ENCODE data around the gene ALPL. TPM values are rescaled to one million over a fixed set of nuclear protein-coding genes. Genes with fewer than 3 reads are reported as not detected.

Gene ALPL
- total RNA-seq, 1 donor from 2014 or later = 11.7 TPM

GRCh38 chr1:21553116-21553926, 44.1 kb downstream of the ALPL start:
- Mint-ChIP-seq H3K27ac (ENCODE audit: unreplicated experiment) (no peak overlapping the region), H3K9me3 (ENCODE audit: unreplicated experiment) (no peaks in the 10 kb centered on the region), H3K4me3 (ENCODE audit: unreplicated experiment) (no peak overlapping the region), H3K36me3 (ENCODE audit: low read depth, unreplicated experiment) (no peaks in the 10 kb centered on the region), H3K27me3 (ENCODE audit: unreplicated experiment) (no peaks in the 10 kb centered on the region), H3K4me1 (ENCODE audit: unreplicated experiment) (no peaks in the 10 kb centered on the region)
- no peak for DNase-seq (ENCODE audit: low spot score)
- no peak for TF ChIP-seq CTCF (IDR thresholded peaks at IDR 0.05; ENCODE audit: unreplicated experiment)

GRCh38 chr1:21559788-21560567, 50.8 kb downstream of the ALPL start:
- no peak overlapping the region for H3K4me3 Mint-ChIP-seq (ENCODE audit: unreplicated experiment)
- no peaks in the 10 kb centered on the region for H3K36me3 Mint-ChIP-seq (ENCODE audit: low read depth, unreplicated experiment)
- H3K27ac Mint-ChIP-seq (ENCODE audit: unreplicated experiment) = no peak overlapping the region
- TF ChIP-seq CTCF (IDR thresholded peaks at IDR 0.05; ENCODE audit: unreplicated experiment) = no peak
- DNase-seq (ENCODE audit: low spot score) = no peak
- H3K9me3 Mint-ChIP-seq (ENCODE audit: unreplicated experiment) = no peaks in the 10 kb centered on the region
- H3K4me1 Mint-ChIP-seq (ENCODE audit: unreplicated experiment) = no peaks in the 10 kb centered on the region
- peaks cover 4% of the 10 kb centered on the region for H3K27me3 Mint-ChIP-seq (ENCODE audit: unreplicated experiment)

- Mint-ChIP-seq H3K9me3 (ENCODE audit: unreplicated experiment) (no peaks in the 10 kb centered on the region), H3K36me3 (ENCODE audit: low read depth, unreplicated experiment) (no peaks in the 10 kb centered on the region), H3K27ac (ENCODE audit: unreplicated experiment) (no peak overlapping the region), H3K27me3 (ENCODE audit: unreplicated experiment) (peaks cover 4% of the 10 kb centered on the region), H3K4me1 (ENCODE audit: unreplicated experiment) (no peaks in the 10 kb centered on the region), H3K4me3 (ENCODE audit: unreplicated experiment) (no peak overlapping the region)
- TF ChIP-seq CTCF (IDR thresholded peaks at IDR 0.05; ENCODE audit: unreplicated experiment) = no peak
- DNase-seq (ENCODE audit: low spot score) = no peak
These were observed 51.9 kb downstream of the ALPL start for GRCh38 chr1:21560916-21561638.

GRCh38 chr1:21562896-21563295, 53.7 kb downstream of the ALPL start:
- Mint-ChIP-seq H3K9me3 (ENCODE audit: unreplicated experiment) (no peaks in the 10 kb centered on the region), H3K27ac (ENCODE audit: unreplicated experiment) (no peak overlapping the region), H3K27me3 (ENCODE audit: unreplicated experiment) (peaks cover 4% of the 10 kb centered on the region), H3K36me3 (ENCODE audit: low read depth, unreplicated experiment) (no peaks in the 10 kb centered on the region), H3K4me1 (ENCODE audit: unreplicated experiment) (no peaks in the 10 kb centered on the region), H3K4me3 (ENCODE audit: unreplicated experiment) (no peak overlapping the region)
- no peak for DNase-seq (ENCODE audit: low spot score)
- no peak for TF ChIP-seq CTCF (IDR thresholded peaks at IDR 0.05; ENCODE audit: unreplicated experiment)
